Uterus (tissue), 2 donors: Measurements from ENCODE around the gene DNASE2.

Experiments used
- POLR2A ChIP-seq, 2 donors: fragments of 450-650 bp; IDR thresholded peaks; one replicate each; pipeline ENCODE4 v1.6.1; 2016; ENCODE audit warnings: antibody characterized with exemption in 2 of 2, mild to moderate bottlenecking in 1 of 2, moderate library complexity in 1 of 2
- TF ChIP-seq, protein P1 (sequence below), 4 experiments: fragments of 200-600 bp in 2 of 4; fragments of 450-650 bp in 2 of 4; sonication (generic) in 2 of 4; IDR thresholded peaks; one replicate each; pipeline ENCODE4 v1.5.1; 2016 to 2019; ENCODE audit warnings: antibody characterized with exemption in 4 of 4, mild to moderate bottlenecking in 2 of 4, moderate library complexity in 1 of 4

- TF ChIP-seq, protein P1, sequence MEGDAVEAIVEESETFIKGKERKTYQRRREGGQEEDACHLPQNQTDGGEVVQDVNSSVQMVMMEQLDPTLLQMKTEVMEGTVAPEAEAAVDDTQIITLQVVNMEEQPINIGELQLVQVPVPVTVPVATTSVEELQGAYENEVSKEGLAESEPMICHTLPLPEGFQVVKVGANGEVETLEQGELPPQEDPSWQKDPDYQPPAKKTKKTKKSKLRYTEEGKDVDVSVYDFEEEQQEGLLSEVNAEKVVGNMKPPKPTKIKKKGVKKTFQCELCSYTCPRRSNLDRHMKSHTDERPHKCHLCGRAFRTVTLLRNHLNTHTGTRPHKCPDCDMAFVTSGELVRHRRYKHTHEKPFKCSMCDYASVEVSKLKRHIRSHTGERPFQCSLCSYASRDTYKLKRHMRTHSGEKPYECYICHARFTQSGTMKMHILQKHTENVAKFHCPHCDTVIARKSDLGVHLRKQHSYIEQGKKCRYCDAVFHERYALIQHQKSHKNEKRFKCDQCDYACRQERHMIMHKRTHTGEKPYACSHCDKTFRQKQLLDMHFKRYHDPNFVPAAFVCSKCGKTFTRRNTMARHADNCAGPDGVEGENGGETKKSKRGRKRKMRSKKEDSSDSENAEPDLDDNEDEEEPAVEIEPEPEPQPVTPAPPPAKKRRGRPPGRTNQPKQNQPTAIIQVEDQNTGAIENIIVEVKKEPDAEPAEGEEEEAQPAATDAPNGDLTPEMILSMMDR (IDR thresholded peaks at IDR 0.05), result no peak
- no peak for TF ChIP-seq POLR2A (IDR thresholded peaks at IDR 0.05)
Measured at GRCh38 chr19:12913851-12914690, 32.8 kb upstream of the DNASE2 start.
